Right ventricle myocardium superior (tissue), 1 donor: Measurements from ENCODE around the gene RTL9. TPM values are rescaled to one million over a fixed set of nuclear protein-coding genes. Genes with fewer than 3 reads are reported as not detected.
"Not testable (repeated sequence)": the region's sequence is repeated elsewhere in the genome, so short reads cannot be mapped to it uniquely, and the experiment has no call there.

Experiments
- ATAC-seq: fragments of 200-7000 bp; cut with Tn5 transposase; one replicate; pipeline ENCODE4 v1.9.1; 2020; ENCODE audit warnings: mild to moderate bottlenecking; ENCODE audit not compliant: poor library complexity
- DNase-seq: peaks from one replicate; pipeline ENCODE4 v3.0.0-alpha.2; 2020
- intact Hi-C: fragments of 100-400 bp; cut with DNase I; formaldehyde crosslinking; loops from one replicate; pipeline ENCODE4 v1.11.2; 2022
- long read RNA-seq: library from polyadenylated mRNA; unstranded; transcript quantifications from one replicate; pipeline ENCODE4 v2.0.0, GENCODE V29; 2021
- total RNA-seq: library from RNA; stranded (reverse); fragmentation: NEBNext Ultra II Directional; extraction: Animal tissue kit (Norgen Biotek cat#: 25700); gene quantifications from one replicate; pipeline ENCODE4 v1.2.1, GENCODE V29; 2021
- donor health status: DM: no; HTN: yes; CAD: no; lungs with severe emphysema.

RTL9 gene
- total RNA-seq = 0.35 TPM
- long read RNA-seq, full-length matches to known transcripts = 1 of 1 reads
- long read RNA-seq, partial matches to known transcripts = 0 of 1 reads
- long read RNA-seq, other reads (novel, unspliced or antisense) = 0 of 1 reads

DNA sequence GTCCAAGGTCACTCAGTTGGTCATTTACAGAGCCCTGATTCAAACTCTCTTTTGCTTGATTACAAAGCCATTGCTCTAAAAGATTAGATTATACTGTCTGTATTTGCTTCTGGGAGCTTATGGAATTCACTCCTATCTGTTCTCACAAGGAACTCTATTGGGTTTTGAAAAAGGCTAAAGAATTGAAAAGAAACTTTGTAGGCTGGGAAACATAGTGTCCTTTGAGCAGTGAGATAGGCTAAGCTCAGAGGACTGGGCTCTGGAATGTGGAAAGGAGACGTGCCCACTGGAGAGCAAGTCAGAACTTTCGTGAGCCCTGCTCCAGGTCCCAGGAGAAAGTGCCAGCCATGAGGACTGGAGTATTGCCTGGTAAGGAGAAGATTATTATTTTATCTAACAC, at the start of gene RTL9:
Gene RTL9 (plus strand): TSS at position 301 of the 400 bp plus-strand sequence. CDS start 91,770 bp downstream, outside the sequence.
- ATAC-seq (no peak), DNase-seq (no peak)
- intact Hi-C loops = no loop called here

- intact Hi-C loops = no loop called here
- DNase-seq = no peak
- no peak for ATAC-seq
Observed at GRCh38 chrX:110310000-110310790, 48.5 kb upstream of the RTL9 start.

DNA sequence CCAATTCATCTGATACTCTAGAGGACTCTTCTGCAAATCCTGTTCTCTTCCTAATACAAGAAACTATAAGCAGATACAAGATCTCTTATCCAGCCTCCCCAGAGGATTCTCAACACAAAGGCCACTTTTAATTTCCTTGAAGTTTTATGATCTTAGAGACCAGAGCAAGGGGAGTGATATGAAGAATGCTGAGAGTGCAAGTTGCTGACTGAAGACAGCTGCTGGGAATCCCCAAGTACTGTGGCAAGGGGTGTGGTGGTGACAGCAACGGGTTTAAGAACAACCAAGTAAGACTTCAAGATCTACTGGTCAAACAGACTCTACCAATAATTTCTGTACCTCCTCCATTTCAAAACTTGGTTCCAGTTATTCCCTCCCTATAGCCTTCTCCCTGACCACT, 47.8 kb upstream of the RTL9 start:
- DNase-seq (no peak), ATAC-seq (no peak)
- intact Hi-C loops = no loop called here

DNA sequence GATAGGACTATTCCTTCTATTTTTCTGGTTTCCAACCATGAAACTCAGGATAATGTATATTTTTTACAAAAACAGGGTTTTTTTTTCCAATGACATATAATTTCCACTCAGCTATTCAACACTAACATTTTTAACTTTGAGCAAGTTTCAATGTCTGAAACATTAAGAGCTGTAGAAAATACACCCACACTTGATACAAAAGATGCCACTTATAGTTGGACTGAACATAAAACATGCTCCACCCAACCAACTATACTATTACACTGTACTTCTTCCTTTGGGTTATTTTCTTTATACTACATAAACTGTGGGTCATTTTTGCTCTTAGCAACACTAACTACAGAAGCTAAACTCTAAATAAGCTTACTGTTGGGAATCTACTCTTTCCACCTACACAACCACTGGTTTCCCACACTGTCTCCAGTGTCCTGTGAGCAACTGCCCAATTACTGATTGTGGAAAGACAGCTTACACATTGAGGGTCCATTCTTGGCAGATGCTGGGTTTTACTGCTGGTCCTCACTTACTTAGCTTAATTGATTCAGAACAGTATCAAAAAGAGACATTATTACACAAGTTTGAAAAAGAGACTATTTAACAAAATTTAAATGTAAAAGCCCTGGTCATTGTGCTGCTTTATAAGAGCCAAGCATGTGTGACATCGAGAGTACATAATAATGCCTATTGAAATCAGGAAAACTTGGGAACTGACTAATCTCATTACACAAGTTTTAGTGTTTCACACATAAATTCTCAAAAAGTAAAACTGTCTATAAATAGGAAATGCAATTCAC, 47.0 kb upstream of the RTL9 start:
- intact Hi-C loops = no loop called here
- DNase-seq = no peak

DNA sequence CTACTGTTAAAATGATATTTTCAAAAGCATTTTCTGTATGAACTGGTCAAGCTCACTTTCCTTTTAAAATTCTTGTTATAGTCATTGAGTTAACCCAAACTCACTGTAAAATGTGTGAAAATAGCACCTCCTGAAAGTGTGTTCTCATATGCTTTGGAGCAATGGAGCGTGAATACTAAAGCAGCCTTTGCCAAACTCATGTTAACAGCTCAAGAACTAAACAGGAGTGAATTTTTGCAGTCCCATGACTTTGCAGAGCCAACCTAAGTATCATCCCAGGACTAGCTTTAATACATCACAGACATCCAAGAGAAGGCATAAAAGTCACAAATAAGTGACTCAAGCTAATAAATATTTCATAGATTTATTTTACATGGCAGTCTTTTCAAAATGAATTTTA, 43.1 kb upstream of the RTL9 start:
- intact Hi-C loops = no loop called here
- ATAC-seq (no peak), DNase-seq (no peak)

More for the DNA sequence above, 47.0 kb upstream of the RTL9 start:
- ATAC-seq = no peak

DNA sequence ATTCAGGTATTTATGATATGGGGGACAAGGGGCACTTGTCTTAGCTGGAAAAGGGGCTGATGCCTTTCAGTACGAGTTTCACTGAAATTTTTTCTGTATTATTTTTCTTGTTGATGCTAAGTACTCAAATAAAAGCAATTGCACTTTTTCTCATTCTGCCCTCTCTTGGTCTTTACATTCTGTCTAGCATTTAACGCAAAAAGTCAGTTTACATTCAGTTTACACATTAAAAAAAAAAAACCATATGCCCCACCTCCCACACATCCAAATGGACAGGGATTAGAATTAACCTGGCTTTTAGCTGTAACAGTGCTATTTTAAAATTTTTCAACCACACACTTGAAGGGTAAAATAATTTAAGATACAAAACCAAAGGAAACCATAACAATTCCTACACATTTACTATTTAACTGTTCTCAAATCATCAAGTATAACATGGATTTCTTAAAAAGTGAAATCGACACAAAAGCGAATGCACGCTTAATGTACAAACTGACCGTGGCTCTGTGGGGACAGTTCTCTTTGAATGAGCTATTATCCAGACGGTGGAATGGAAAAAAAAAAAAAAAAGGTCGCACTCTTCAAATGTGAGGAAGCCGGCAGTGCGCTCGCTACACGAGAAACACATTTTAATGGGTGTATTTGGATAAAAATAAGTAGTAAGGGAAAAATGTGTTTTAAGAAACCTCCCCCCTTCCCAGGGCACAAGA, 42.1 kb upstream of the RTL9 start:
- intact Hi-C loops = no loop called here
- DNase-seq (no peak), ATAC-seq (no peak)

GRCh38 chrX:110317061-110317819, 41.4 kb upstream of the RTL9 start:
- intact Hi-C loops = no loop called here
- ATAC-seq = peak; percentile 59
- peak; percentile 49 for DNase-seq

- intact Hi-C loops = no loop called here
- DNase-seq (peak; percentile 87), ATAC-seq (peak; percentile 99)
Observed at GRCh38 chrX:110317820-110318663, 40.6 kb upstream of the RTL9 start, which contains the start of gene AMMECR1. TSS of gene AMMECR1 (minus strand) at chrX:110318085. CDS start at chrX:110318071, 14 bp downstream.

DNA sequence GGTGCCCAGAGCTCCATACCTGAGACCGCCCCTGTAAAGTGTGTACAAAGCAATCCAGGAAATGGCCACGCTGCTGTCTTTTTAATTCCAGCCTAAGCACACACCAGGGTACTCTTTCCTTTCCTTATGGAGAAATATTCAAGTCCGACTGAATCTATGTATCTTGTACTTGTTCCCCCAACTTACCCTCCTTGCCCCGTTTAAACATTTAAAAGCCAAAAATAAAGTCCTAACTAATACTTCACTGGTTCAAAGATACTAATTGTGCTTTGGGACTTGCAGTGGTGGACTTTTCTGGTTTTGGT, 40.0 kb upstream of the RTL9 start:
- ATAC-seq (no peak), DNase-seq (no peak)
- intact Hi-C loops = no loop called here

DNA sequence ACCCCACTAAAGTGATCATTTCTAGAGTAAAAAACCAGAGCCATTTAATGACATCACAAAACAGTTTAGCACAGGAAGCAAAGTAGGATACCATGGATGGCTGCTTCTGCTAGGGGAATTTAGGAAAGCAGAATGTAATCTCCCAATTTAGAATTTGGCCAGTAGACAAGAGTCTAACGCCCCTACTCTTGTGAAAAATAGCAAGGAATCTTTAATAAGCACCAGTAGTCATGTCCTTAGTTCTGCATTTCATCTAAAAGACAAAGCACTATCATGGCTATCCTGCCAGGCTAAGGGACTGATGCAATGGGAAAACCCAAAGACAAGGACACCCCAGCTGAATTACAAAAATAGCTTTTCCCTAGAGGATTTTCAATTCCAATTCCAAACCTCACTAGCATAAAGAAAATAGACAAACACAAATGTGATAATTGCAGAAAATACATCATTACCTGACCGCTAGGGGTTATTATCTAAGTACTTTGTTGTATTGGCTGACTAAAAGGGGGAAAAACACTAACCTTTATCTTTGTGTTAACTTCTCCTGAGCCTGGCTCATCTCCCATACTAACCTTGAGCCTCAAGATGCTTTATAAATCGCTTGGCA, 38.2 kb upstream of the RTL9 start:
- DNase-seq (no peak), ATAC-seq (no peak)
- intact Hi-C loops = no loop called here

GRCh38 chrX:110321081-110321480, 37.6 kb upstream of the RTL9 start:
- no peak for ATAC-seq
- DNase-seq = no peak
- intact Hi-C loops = no loop called here

GRCh38 chrX:110321670-110322069, 37.0 kb upstream of the RTL9 start:
- intact Hi-C loops = no loop called here
- ATAC-seq = no peak

DNA sequence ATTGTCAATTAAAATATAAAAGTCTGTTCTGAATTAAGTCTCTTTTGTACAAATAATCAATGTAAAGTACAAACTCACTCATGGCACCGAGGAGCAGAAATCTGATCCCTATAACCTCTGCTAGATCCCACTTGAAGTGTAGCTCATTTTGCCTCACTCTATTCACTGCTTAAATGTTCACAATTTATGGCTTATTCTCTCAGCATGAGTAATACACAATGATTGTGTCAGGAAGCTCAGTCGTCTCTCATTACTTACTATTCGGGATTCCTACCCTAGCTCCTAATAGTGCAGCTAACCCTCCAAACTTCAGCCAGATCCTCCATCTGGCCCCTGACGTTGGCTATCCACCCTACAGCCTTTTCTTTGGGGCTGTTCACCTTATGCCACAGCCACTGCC, 36.0 kb upstream of the RTL9 start:
- intact Hi-C loops = no loop called here
- DNase-seq = no peak

More at GRCh38 chrX:110321670-110322069, 37.0 kb upstream of the RTL9 start:
- no peak for DNase-seq

DNA sequence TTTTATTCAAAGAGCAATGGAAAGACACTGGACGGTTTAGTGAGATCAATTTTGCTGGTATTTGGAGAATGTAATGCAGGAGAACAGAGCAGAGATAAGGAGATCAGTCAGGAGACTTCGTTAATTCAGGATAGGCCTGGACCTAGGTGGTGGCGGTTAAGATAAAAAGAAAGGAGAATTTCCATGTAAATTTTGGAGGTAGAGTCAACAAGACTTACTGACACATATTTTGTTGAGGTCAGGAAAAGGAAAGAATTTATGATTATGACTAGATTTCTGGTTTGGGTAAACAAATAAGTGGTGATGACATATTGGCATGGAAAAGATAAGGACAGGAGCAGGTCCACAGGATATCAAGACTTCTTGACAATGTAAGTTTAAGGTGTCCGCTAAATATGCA, 31.9 kb upstream of the RTL9 start:
- intact Hi-C loops = no loop called here
- DNase-seq = no peak
- no peak for ATAC-seq

More for the DNA sequence above, 36.0 kb upstream of the RTL9 start:
- ATAC-seq = no peak

GRCh38 chrX:110327336-110327735, 31.3 kb upstream of the RTL9 start:
- ATAC-seq = no peak
- intact Hi-C loops = no loop called here
- no peak for DNase-seq

DNA sequence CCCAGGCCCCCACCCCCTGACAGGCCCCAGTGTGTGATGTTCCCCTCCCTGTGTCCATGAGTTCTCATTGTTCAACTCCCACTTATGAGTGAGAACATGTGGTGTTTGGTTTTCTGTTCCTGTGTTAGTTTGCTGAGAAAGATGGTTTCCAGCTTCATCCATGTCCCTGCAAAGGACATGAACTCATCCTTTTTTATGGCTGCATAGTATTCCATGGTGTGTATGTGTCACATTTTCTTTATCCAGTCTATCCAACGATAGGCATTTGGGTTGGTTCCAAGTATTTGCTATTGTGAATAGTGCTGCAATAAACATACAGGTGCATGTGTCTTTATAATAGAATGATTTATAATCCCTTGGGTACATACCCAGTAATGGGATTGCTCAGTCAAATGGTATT, 30.0 kb upstream of the RTL9 start:
- intact Hi-C loops, ATAC-seq, DNase-seq: not testable (repeated sequence)

GRCh38 chrX:110331444-110332030, 27.1 kb upstream of the RTL9 start:
- ATAC-seq (no peak), DNase-seq (no peak)
- intact Hi-C loops = no loop called here
